ENCODE data around the gene ZHX3.

- no peak for TF ChIP-seq CTCF (conservative IDR thresholded peaks at IDR 0.05; ENCODE audit: low read length)
- TF ChIP-seq EZH2phosphoT487 (IDR thresholded peaks at IDR 0.05; ENCODE audit: borderline replicate concordance): no peak
Observed at GRCh38 chr20:41261260-41261659, 56.3 kb downstream of the ZHX3 start.
